Epithelial cell of proximal tubule (primary cell): ENCODE measurements around the gene SYT15. TPM values are rescaled to one million over a fixed set of nuclear protein-coding genes. Genes with fewer than 3 reads are reported as not detected.

Experiments
- DNase-seq: peaks from one replicate; pipeline ENCODE4 v3.0.0-alpha.2; 2011; ENCODE audit warnings: low read depth
- H3K4me3 ChIP-seq: 2 replicates; pipeline ENCODE4 v1.5.1; 2011; ENCODE audit warnings: low read depth, mild to moderate bottlenecking, low read length
- total RNA-seq: library from RNA; depleted of rRNA; stranded (reverse); fragments of >200 nt; gene quantifications from 2 replicates; pipeline ENCODE4 v1.2.3, GENCODE V29; 2015
- TF ChIP-seq, protein P1 (sequence below): conservative IDR thresholded peaks from 2 replicates; pipeline ENCODE4 v1.5.1; 2012; ENCODE audit warnings: low read depth, mild to moderate bottlenecking, low read length

The SYT15 gene
- total RNA-seq, 1 donor from 2014 or later: not detected

DNA sequence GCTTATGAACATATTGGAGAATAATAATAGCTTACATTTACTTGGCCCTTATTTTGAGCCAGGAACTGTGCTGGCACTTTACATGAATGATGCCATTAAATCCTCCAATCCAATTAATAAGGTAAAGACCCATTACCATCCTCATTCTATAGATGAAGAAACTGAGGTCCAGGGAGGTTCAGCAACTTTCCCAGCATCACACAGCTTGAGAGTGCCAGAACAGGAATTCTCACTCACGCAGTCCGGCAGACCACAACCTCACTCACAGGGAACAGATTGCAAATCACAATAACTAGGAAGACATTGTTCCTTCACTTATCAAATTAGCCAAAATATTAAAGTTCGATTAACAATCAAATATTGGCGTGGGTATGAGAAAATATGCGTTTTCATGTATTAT, 40.8 kb upstream of the SYT15 start:
- H3K4me3 ChIP-seq: no peak overlapping the region
- TF ChIP-seq, protein P1, sequence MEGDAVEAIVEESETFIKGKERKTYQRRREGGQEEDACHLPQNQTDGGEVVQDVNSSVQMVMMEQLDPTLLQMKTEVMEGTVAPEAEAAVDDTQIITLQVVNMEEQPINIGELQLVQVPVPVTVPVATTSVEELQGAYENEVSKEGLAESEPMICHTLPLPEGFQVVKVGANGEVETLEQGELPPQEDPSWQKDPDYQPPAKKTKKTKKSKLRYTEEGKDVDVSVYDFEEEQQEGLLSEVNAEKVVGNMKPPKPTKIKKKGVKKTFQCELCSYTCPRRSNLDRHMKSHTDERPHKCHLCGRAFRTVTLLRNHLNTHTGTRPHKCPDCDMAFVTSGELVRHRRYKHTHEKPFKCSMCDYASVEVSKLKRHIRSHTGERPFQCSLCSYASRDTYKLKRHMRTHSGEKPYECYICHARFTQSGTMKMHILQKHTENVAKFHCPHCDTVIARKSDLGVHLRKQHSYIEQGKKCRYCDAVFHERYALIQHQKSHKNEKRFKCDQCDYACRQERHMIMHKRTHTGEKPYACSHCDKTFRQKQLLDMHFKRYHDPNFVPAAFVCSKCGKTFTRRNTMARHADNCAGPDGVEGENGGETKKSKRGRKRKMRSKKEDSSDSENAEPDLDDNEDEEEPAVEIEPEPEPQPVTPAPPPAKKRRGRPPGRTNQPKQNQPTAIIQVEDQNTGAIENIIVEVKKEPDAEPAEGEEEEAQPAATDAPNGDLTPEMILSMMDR: no peak
- no peak for DNase-seq

GRCh38 chr10:46538717-46539426, 40.1 kb upstream of the SYT15 start:
- TF ChIP-seq, protein P1: no peak
- DNase-seq: no peak
- no peak overlapping the region for H3K4me3 ChIP-seq

- TF ChIP-seq, protein P1: no peak
- DNase-seq: peak; percentile 96
- H3K4me3 ChIP-seq: no peak overlapping the region
These were observed 39.1 kb upstream of the SYT15 start for GRCh38 chr10:46539596-46540411.

GRCh38 chr10:46540412-46541016, 38.4 kb upstream of the SYT15 start:
- no peak for DNase-seq
- TF ChIP-seq, protein P1: no peak
- no peak overlapping the region for H3K4me3 ChIP-seq

DNA sequence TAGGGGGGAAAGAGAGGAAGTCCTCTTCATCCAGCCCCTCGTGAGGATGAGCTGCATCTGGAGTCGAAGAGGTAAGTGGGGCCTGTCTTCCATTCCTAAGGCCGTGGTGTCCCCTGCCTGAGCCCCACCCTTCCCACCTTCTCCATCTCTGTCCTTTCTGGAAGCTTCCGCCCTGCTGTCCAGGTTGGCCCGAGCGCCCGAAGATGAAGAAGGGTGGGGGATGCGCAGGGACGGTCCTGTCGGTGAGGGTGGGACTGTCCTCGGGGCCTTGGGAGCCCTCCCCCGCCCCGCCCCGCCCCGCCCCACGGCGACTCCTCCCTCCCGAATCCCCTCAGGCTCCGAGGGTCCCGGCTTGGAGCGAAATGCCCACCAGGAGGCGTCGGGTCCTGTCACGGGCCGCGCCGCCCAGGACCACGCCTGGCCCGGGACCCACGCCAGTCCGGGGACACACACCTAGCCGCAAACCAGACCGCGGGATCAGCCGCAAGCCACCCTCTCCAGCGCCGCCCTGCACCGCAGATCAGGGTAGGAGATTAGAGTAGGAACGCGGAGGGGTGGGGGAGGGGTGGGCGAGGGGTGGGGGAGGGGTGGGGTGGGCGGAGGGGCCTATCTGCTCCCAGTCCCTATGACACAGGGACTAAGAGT, 37.8 kb upstream of the SYT15 start:
- peak overlapping the region; percentile 29 for H3K4me3 ChIP-seq
- TF ChIP-seq, protein P1: peak; percentile 20
- DNase-seq: no peak

GRCh38 chr10:46541735-46542566, 37.0 kb upstream of the SYT15 start:
- no peak for DNase-seq
- TF ChIP-seq, protein P1: no peak
- no peak overlapping the region for H3K4me3 ChIP-seq
